ENCODE measurements around the gene EGLN1.
"Not testable (repeated sequence)": the region's sequence is repeated elsewhere in the genome, so short reads cannot be mapped to it uniquely, and the experiment has no call there.

- TF ChIP-seq EZH2 (IDR thresholded peaks at IDR 0.05; ENCODE audit: borderline replicate concordance, control insufficient read depth, low read depth, low read length); RCOR1 (conservative IDR thresholded peaks at IDR 0.05; ENCODE audit: low read depth, low read length); GABPA (IDR thresholded peaks at IDR 0.05; ENCODE audit: low read depth); CTCF (IDR thresholded peaks at IDR 0.05 in 2 of 3, conservative IDR thresholded peaks at IDR 0.05 in 1 of 3; ENCODE audit: control insufficient read depth in 2 of 3, extremely low read depth in 1 of 3, insufficient read depth in 1 of 3, low read depth in 3 of 3, low read length in 3 of 3); BRCA1 (IDR thresholded peaks at IDR 0.05; ENCODE audit: low read depth, low read length); CREB1 (IDR thresholded peaks at IDR 0.05; ENCODE audit: low read depth); NFXL1 (IDR thresholded peaks at IDR 0.05; ENCODE audit: borderline replicate concordance); POLR2A (IDR thresholded peaks at IDR 0.05; ENCODE audit: low read depth, low read length): not testable (repeated sequence)
- TF ChIP-seq, protein P1, sequence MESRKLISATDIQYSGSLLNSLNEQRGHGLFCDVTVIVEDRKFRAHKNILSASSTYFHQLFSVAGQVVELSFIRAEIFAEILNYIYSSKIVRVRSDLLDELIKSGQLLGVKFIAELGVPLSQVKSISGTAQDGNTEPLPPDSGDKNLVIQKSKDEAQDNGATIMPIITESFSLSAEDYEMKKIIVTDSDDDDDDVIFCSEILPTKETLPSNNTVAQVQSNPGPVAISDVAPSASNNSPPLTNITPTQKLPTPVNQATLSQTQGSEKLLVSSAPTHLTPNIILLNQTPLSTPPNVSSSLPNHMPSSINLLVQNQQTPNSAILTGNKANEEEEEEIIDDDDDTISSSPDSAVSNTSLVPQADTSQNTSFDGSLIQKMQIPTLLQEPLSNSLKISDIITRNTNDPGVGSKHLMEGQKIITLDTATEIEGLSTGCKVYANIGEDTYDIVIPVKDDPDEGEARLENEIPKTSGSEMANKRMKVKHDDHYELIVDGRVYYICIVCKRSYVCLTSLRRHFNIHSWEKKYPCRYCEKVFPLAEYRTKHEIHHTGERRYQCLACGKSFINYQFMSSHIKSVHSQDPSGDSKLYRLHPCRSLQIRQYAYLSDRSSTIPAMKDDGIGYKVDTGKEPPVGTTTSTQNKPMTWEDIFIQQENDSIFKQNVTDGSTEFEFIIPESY (IDR thresholded peaks at IDR 0.05): not testable (repeated sequence)
Observed at GRCh38 chr1:231430678-231431352, 8.7 kb upstream of the EGLN1 start.

Data from GM12878 (cell line).